ENCODE measurements around the gene PANK3. TPM values are rescaled to one million over a fixed set of nuclear protein-coding genes. Genes with fewer than 3 reads are reported as not detected.

The PANK3 gene
- total and polyA plus RNA-seq, 2 donors from 2014 or later: 7.7 to 36.9 TPM

- Histone ChIP-seq H3K9me3 (ENCODE audit: control insufficient read depth in 2 of 3, insufficient read depth in 1 of 3, low read length in 3 of 3) (no peaks in the 10 kb centered on the region), H3K36me3 (ENCODE audit: control insufficient read depth in 2 of 3, insufficient read depth in 3 of 3, low read length in 3 of 3) (no peaks in the 10 kb centered on the region), H3K4me1 (ENCODE audit: control insufficient read depth in 2 of 3, insufficient read depth in 2 of 3, low read depth in 1 of 3, low read length in 3 of 3) (no peaks in the 10 kb centered on the region), H3K27ac (ENCODE audit: low read depth in 2 of 2, low read length in 2 of 2) (no peak overlapping the region), H3K4me3 (ENCODE audit: low read length in 3 of 3) (no peak overlapping the region), H3K27me3 (ENCODE audit: control insufficient read depth, insufficient read depth, low read length) (no peaks in the 10 kb centered on the region), H3K9ac (ENCODE audit: low read length in 3 of 3) (no peak overlapping the region)
- no peak for TF ChIP-seq CTCF (IDR thresholded peaks at IDR 0.05; ENCODE audit: borderline replicate concordance, extremely low read depth, insufficient read depth)
- DNase-seq: no peak
- intact Hi-C loops (cut with DNase I): no loop called here
- FAIRE-seq: no peak
Observed at GRCh38 chr5:168614661-168615060, 35.5 kb upstream of the PANK3 start.

- H3K36me3 ChIP-seq (ENCODE audit: control insufficient read depth in 2 of 3, insufficient read depth in 3 of 3, low read length in 3 of 3): no peaks in the 10 kb centered on the region
- H3K4me1 ChIP-seq (ENCODE audit: control insufficient read depth in 2 of 3, insufficient read depth in 2 of 3, low read depth in 1 of 3, low read length in 3 of 3): no peaks in the 10 kb centered on the region
- intact Hi-C loops (cut with DNase I): no loop called here
- H3K27me3 ChIP-seq (ENCODE audit: control insufficient read depth, insufficient read depth, low read length): no peaks in the 10 kb centered on the region
- DNase-seq: no peak
- no peaks in the 10 kb centered on the region for H3K9me3 ChIP-seq (ENCODE audit: control insufficient read depth in 2 of 3, insufficient read depth in 1 of 3, low read length in 3 of 3)
- no peak for FAIRE-seq
- H3K27ac ChIP-seq (ENCODE audit: low read depth in 2 of 2, low read length in 2 of 2): no peak overlapping the region
- TF ChIP-seq CTCF (IDR thresholded peaks at IDR 0.05; ENCODE audit: borderline replicate concordance, extremely low read depth, insufficient read depth): no peak
- no peak overlapping the region for H3K9ac ChIP-seq (ENCODE audit: low read length in 3 of 3)
- H3K4me3 ChIP-seq (ENCODE audit: low read length in 3 of 3): no peak overlapping the region
Observed at GRCh38 chr5:168613996-168614395, 34.8 kb upstream of the PANK3 start.

- FAIRE-seq (no peak), DNase-seq (no peak)
- no peaks in the 10 kb centered on the region for H3K36me3 ChIP-seq (ENCODE audit: control insufficient read depth in 2 of 3, insufficient read depth in 3 of 3, low read length in 3 of 3)
- no peaks in the 10 kb centered on the region for H3K4me1 ChIP-seq (ENCODE audit: control insufficient read depth in 2 of 3, insufficient read depth in 2 of 3, low read depth in 1 of 3, low read length in 3 of 3)
- no peak overlapping the region for H3K27ac ChIP-seq (ENCODE audit: low read depth in 2 of 2, low read length in 2 of 2)
- H3K27me3 ChIP-seq (ENCODE audit: control insufficient read depth, insufficient read depth, low read length): no peaks in the 10 kb centered on the region
- no peaks in the 10 kb centered on the region for H3K9me3 ChIP-seq (ENCODE audit: control insufficient read depth in 2 of 3, insufficient read depth in 1 of 3, low read length in 3 of 3)
- intact Hi-C loops (cut with DNase I): no loop called here
- no peak for TF ChIP-seq CTCF (IDR thresholded peaks at IDR 0.05; ENCODE audit: borderline replicate concordance, extremely low read depth, insufficient read depth)
- no peak overlapping the region for H3K9ac ChIP-seq (ENCODE audit: low read length in 3 of 3)
- H3K4me3 ChIP-seq (ENCODE audit: low read length in 3 of 3): no peak overlapping the region
Observed at GRCh38 chr5:168613396-168613795, 34.2 kb upstream of the PANK3 start.

DNA sequence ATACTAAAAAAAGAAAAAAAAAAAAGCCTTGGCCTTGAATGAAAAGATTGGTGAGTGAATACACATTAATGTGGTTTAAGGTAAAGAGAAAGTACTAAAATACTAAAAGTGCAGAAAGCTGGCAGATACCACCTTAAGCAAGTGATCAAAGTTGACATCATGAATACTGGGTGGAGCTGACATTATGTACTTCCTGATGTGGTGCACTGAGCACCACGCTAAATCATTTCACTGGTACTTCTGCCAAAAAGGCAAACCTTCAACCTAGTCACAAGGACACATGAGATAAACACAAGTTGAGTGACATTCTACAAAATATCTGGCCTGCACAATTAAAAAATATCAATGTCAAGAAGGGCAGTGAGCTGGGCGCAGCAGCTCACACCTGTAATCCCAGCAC is 33.8 kb upstream of the PANK3 start:
- Histone ChIP-seq H3K9me3 (ENCODE audit: control insufficient read depth in 2 of 3, insufficient read depth in 1 of 3, low read length in 3 of 3) (no peaks in the 10 kb centered on the region), H3K9ac (ENCODE audit: low read length in 3 of 3) (no peak overlapping the region), H3K4me3 (ENCODE audit: low read length in 3 of 3) (no peak overlapping the region), H3K27me3 (ENCODE audit: control insufficient read depth, insufficient read depth, low read length) (no peaks in the 10 kb centered on the region), H3K27ac (ENCODE audit: low read depth in 2 of 2, low read length in 2 of 2) (no peak overlapping the region), H3K4me1 (ENCODE audit: control insufficient read depth in 2 of 3, insufficient read depth in 2 of 3, low read depth in 1 of 3, low read length in 3 of 3) (no peaks in the 10 kb centered on the region), H3K36me3 (ENCODE audit: control insufficient read depth in 2 of 3, insufficient read depth in 3 of 3, low read length in 3 of 3) (no peaks in the 10 kb centered on the region)
- no peak for DNase-seq
- TF ChIP-seq CTCF (IDR thresholded peaks at IDR 0.05; ENCODE audit: borderline replicate concordance, extremely low read depth, insufficient read depth): no peak
- no peak for FAIRE-seq
- intact Hi-C loops (cut with DNase I): no loop called here
